PC-3 (cell line): ENCODE data around the gene ENTPD1. TPM values are rescaled to one million over a fixed set of nuclear protein-coding genes. Genes with fewer than 3 reads are reported as not detected.

ENCODE experiments used
- ATAC-seq: fragments of 200-7000 bp; cut with Tn5 transposase; 2 replicates; pipeline ENCODE4 v1.9.1; 2020; ENCODE audit warnings: mild to moderate bottlenecking, moderate library complexity
- BruUV-seq: library from RNA; stranded (reverse); fragments of 400-500 nt; replicated peaks from 2 replicates; lab custom pipeline; 2021; lab: Mats Ljungman, UMichigan
- CTCF ChIA-PET: fragments of 300-600 bp; sonication (Branson Sonifier 250); formaldehyde crosslinking; loops from one replicate; lab custom pipeline; 2022; ENCODE audit warnings: antibody characterized with exemption; lab: Charles Lee
- POLR2A ChIA-PET: fragments of 300-600 bp; sonication (Branson Sonifier 250); formaldehyde crosslinking; loops from one replicate; lab custom pipeline; 2022; ENCODE audit warnings: antibody characterized with exemption; ENCODE audit not compliant: unreplicated experiment; lab: Charles Lee
- DNase-seq: peaks from one replicate; pipeline ENCODE4 v3.0.0-alpha.2; 2015
- H2AFZ ChIP-seq: fragments of 300-600 bp; sonication (generic); 2 replicates; pipeline ENCODE4 v1.6.0; 2016; ENCODE audit warnings: antibody characterized with exemption, low read length
- H3F3A ChIP-seq: fragments of 300-600 bp; sonication (generic); one replicate; pipeline ENCODE4 v1.6.0; 2017; ENCODE audit warnings: antibody characterized with exemption, low read length, control low read depth, mild to moderate bottlenecking; ENCODE audit not compliant: unreplicated experiment
- H3K27ac ChIP-seq: fragments of 300-600 bp; sonication (generic); 2 replicates; pipeline ENCODE4 v1.5.1; 2016; ENCODE audit warnings: mild to moderate bottlenecking, low read length
- H3K27me3 ChIP-seq: fragments of 300-600 bp; sonication (generic); 2 replicates; pipeline ENCODE4 v1.6.1; 2016; ENCODE audit warnings: low read length, mixed read lengths
- H3K36me3 ChIP-seq: fragments of 300-600 bp; sonication (generic); 2 replicates; pipeline ENCODE4 v1.6.1; 2016; ENCODE audit warnings: low read depth, mixed run types, low read length, mixed read lengths
- H3K4me1 ChIP-seq: fragments of 300-600 bp; sonication (generic); 2 replicates; pipeline ENCODE4 v1.5.1; 2016; ENCODE audit warnings: low read length; ENCODE audit not compliant: insufficient read depth
- H3K4me2 ChIP-seq: fragments of 300-600 bp; sonication (generic); 2 replicates; pipeline ENCODE4 v1.6.0; 2016; ENCODE audit warnings: low read length
- H3K4me3 ChIP-seq: fragments of 300-600 bp; sonication (generic); 2 replicates; pipeline ENCODE4 v1.5.1; 2016; ENCODE audit warnings: mild to moderate bottlenecking, low read length, mixed read lengths
- H3K79me2 ChIP-seq: fragments of 300-600 bp; sonication (generic); 2 replicates; pipeline ENCODE4 v1.6.1; 2017; ENCODE audit warnings: low read length, mixed read lengths
- H3K9ac ChIP-seq: fragments of 300-600 bp; sonication (generic); 2 replicates; pipeline ENCODE4 v1.6.0; 2016; ENCODE audit warnings: mild to moderate bottlenecking, low read length
- H3K9me2 ChIP-seq: fragments of 300-600 bp; sonication (generic); replicated peaks from 2 replicates; pipeline ENCODE4 v1.6.1; 2016; ENCODE audit warnings: mixed run types, low read length, mixed read lengths
- H3K9me3 ChIP-seq: fragments of 300-600 bp; sonication (generic); 2 replicates; pipeline ENCODE4 v1.6.1; 2016; ENCODE audit warnings: low read length, mixed read lengths
- H4K20me1 ChIP-seq: fragments of 300-600 bp; sonication (generic); 2 replicates; pipeline ENCODE4 v1.6.1; 2016; ENCODE audit warnings: low read length, mixed read lengths
- CTCF ChIP-seq: fragments of 300-600 bp; sonication (generic); conservative IDR thresholded peaks from 2 replicates; pipeline ENCODE4 v1.5.1; 2017; ENCODE audit warnings: antibody characterized with exemption, low read depth, mild to moderate bottlenecking, low read length
- EZH2 ChIP-seq: fragments of 300-600 bp; sonication (generic); IDR thresholded peaks from one replicate; pipeline ENCODE4 v1.6.1; 2017; ENCODE audit warnings: antibody characterized with exemption, mild to moderate bottlenecking, low read length; ENCODE audit not compliant: unreplicated experiment
- EZH2phosphoT487 ChIP-seq: fragments of 300-600 bp; sonication (generic); IDR thresholded peaks from 2 replicates; pipeline ENCODE4 v1.6.1; 2018; ENCODE audit warnings: mild to moderate bottlenecking, antibody characterized with exemption, low read length, borderline replicate concordance
- intact Hi-C: fragments of 100-400 bp; cut with micrococcal nuclease; formaldehyde crosslinking; loops from 2 replicates; pipeline ENCODE4 v1.9.0; 2023
- total RNA-seq: library from RNA; depleted of rRNA; stranded (reverse); fragments of >200 nt; gene quantifications from 2 replicates; pipeline ENCODE4 v1.2.3, GENCODE V29; 2014

The ENTPD1 gene
- total RNA-seq, 1 experiment from 2014 or later, result not detected

- ChIA-PET POLR2A (no interaction called here), CTCF (no interaction called here)
- Histone ChIP-seq H3K27ac (no peak overlapping the region), H3K36me3 (no peaks in the 10 kb centered on the region), H2AFZ (no peak overlapping the region), H3K27me3 (peaks cover 30% of the 10 kb centered on the region), H3K9me2 (no peaks in the 10 kb centered on the region), H3K9me3 (no peaks in the 10 kb centered on the region), H3K79me2 (no peaks in the 10 kb centered on the region), H3K9ac (no peak overlapping the region), H3F3A (no peaks in the 10 kb centered on the region), H4K20me1 (no peaks in the 10 kb centered on the region), H3K4me2 (no peak overlapping the region), H3K4me1 (no peaks in the 10 kb centered on the region), H3K4me3 (no peak overlapping the region)
- TF ChIP-seq EZH2 (no peak), CTCF (no peak), EZH2phosphoT487 (no peak)
- ATAC-seq (no peak), DNase-seq (no peak)
- BruUV-seq, result no TSS peak
- intact Hi-C loops, result no loop called here
Observed at GRCh38 chr10:95758351-95759025, 2.5 kb downstream of the ENTPD1 start.

- no peak for TF ChIP-seq EZH2
- TF ChIP-seq EZH2phosphoT487, result no peak
- TF ChIP-seq CTCF, result no peak
- Histone ChIP-seq H3K4me3 (no peak overlapping the region), H3K27me3 (peaks cover 35% of the 10 kb centered on the region), H3K9me3 (no peaks in the 10 kb centered on the region), H3K9me2 (no peaks in the 10 kb centered on the region), H2AFZ (no peak overlapping the region), H3F3A (no peaks in the 10 kb centered on the region), H3K36me3 (no peaks in the 10 kb centered on the region), H3K79me2 (no peaks in the 10 kb centered on the region), H3K27ac (no peak overlapping the region), H4K20me1 (no peaks in the 10 kb centered on the region), H3K4me1 (no peaks in the 10 kb centered on the region), H3K9ac (no peak overlapping the region), H3K4me2 (no peak overlapping the region)
- ATAC-seq (no peak), DNase-seq (no peak)
- ChIA-PET CTCF (no interaction called here), POLR2A (no interaction called here)
- no TSS peak for BruUV-seq
- intact Hi-C loops, result no loop called here
Observed at GRCh38 chr10:95759233-95759826, 3.4 kb downstream of the ENTPD1 start.

- H3K9ac ChIP-seq, result no peak overlapping the region
- ChIA-PET POLR2A (no interaction called here), CTCF (no interaction called here)
- no peak for DNase-seq
- H3K79me2 ChIP-seq, result no peaks in the 10 kb centered on the region
- H3K27ac ChIP-seq, result no peak overlapping the region
- no TSS peak for BruUV-seq
- no peaks in the 10 kb centered on the region for H3K4me1 ChIP-seq
- H3K36me3 ChIP-seq, result no peaks in the 10 kb centered on the region
- no peaks in the 10 kb centered on the region for H3F3A ChIP-seq
- intact Hi-C loops, result no loop called here
- no peak for TF ChIP-seq EZH2
- TF ChIP-seq EZH2phosphoT487, result no peak
- no peak for TF ChIP-seq CTCF
- no peaks in the 10 kb centered on the region for H4K20me1 ChIP-seq
- no peaks in the 10 kb centered on the region for H3K9me3 ChIP-seq
- ATAC-seq, result no peak
- H3K27me3 ChIP-seq, result peaks cover 9% of the 10 kb centered on the region; the same call in 1 of the 2 replicates
- no peak overlapping the region for H3K4me3 ChIP-seq
- H2AFZ ChIP-seq, result no peak overlapping the region
- H3K9me2 ChIP-seq, result no peaks in the 10 kb centered on the region
- H3K4me2 ChIP-seq, result no peak overlapping the region
Observed at GRCh38 chr10:95761939-95762492, 6.1 kb downstream of the ENTPD1 start.
